Measurements from ENCODE around the gene ATXN7L1.
A peak's percentile ranks its signal among the peaks of the same experiment; 100 is the strongest.

Gene ATXN7L1

GRCh38 chr7:105674200-105674920 is 202.0 kb downstream of the ATXN7L1 start:
- DNase-seq (ENCODE audit: low read depth), result no peak

GRCh38 chr7:105673367-105674084 is 202.9 kb downstream of the ATXN7L1 start:
- no peak for DNase-seq (ENCODE audit: low read depth)

GRCh38 chr7:105672801-105673200 is 203.6 kb downstream of the ATXN7L1 start:
- no peak for DNase-seq (ENCODE audit: low read depth)

- DNase-seq (ENCODE audit: low read depth), result no peak
Observed at GRCh38 chr7:105666324-105666723, 210.1 kb downstream of the ATXN7L1 start.

- no peak for DNase-seq (ENCODE audit: low read depth)
Observed at GRCh38 chr7:105665684-105666083, 210.7 kb downstream of the ATXN7L1 start.

- no peak for DNase-seq (ENCODE audit: low read depth)
Observed at GRCh38 chr7:105664816-105665525, 211.4 kb downstream of the ATXN7L1 start.

GRCh38 chr7:105662998-105663397 is 213.4 kb downstream of the ATXN7L1 start:
- no peak for DNase-seq (ENCODE audit: low read depth)

GRCh38 chr7:105661625-105662024 is 214.8 kb downstream of the ATXN7L1 start:
- DNase-seq (ENCODE audit: low read depth), result no peak

GRCh38 chr7:105656922-105657521 is 219.4 kb downstream of the ATXN7L1 start:
- peak; percentile 17 for DNase-seq (ENCODE audit: low read depth)

GRCh38 chr7:105655500-105656380 is 220.7 kb downstream of the ATXN7L1 start:
- peak; percentile 36 for DNase-seq (ENCODE audit: low read depth)

- DNase-seq (ENCODE audit: low read depth), result no peak
Observed at GRCh38 chr7:105655067-105655466, 221.3 kb downstream of the ATXN7L1 start.

GRCh38 chr7:105654095-105654686 is 222.2 kb downstream of the ATXN7L1 start:
- DNase-seq (ENCODE audit: low read depth), result no peak

- DNase-seq (ENCODE audit: low read depth), result no peak
Observed at GRCh38 chr7:105653441-105654005, 222.9 kb downstream of the ATXN7L1 start.

GRCh38 chr7:105652359-105652993 is 223.9 kb downstream of the ATXN7L1 start:
- peak; percentile 11 for DNase-seq (ENCODE audit: low read depth)

GRCh38 chr7:105651798-105652197 is 224.6 kb downstream of the ATXN7L1 start:
- no peak for DNase-seq (ENCODE audit: low read depth)

- DNase-seq (ENCODE audit: low read depth), result no peak
Observed at GRCh38 chr7:105650382-105650970, 225.9 kb downstream of the ATXN7L1 start.

GRCh38 chr7:105649727-105650381 is 226.5 kb downstream of the ATXN7L1 start:
- no peak for DNase-seq (ENCODE audit: low read depth)

GRCh38 chr7:105648561-105649401 is 227.6 kb downstream of the ATXN7L1 start:
- no peak for DNase-seq (ENCODE audit: low read depth)
